WTC11 (cell line): ENCODE measurements around the gene PLXNB2. TPM values are rescaled to one million over a fixed set of nuclear protein-coding genes. Genes with fewer than 3 reads are reported as not detected.

Source experiments
- ATF6 ChIP-seq: sonication (generic); formaldehyde crosslinking; IDR thresholded peaks from 2 replicates; pipeline ENCODE4 v1.8.1; 2023; ENCODE audit warnings: mild to moderate bottlenecking, missing genetic modification reagents
- CBFB ChIP-seq: sonication (generic); formaldehyde crosslinking; IDR thresholded peaks from 2 replicates; pipeline ENCODE4 v1.8.1; 2022; ENCODE audit warnings: mild to moderate bottlenecking, low read depth, missing genetic modification reagents
- CREB1 ChIP-seq: sonication (generic); formaldehyde crosslinking; IDR thresholded peaks from 2 replicates; pipeline ENCODE4 v1.8.0; 2023; ENCODE audit warnings: mild to moderate bottlenecking, missing genetic modification reagents
- CREM ChIP-seq: sonication (generic); formaldehyde crosslinking; IDR thresholded peaks from 2 replicates; pipeline ENCODE4 v1.8.1; 2022; ENCODE audit warnings: mild to moderate bottlenecking, missing genetic modification reagents, moderate library complexity
- ELF4 ChIP-seq: sonication (generic); formaldehyde crosslinking; IDR thresholded peaks from 2 replicates; pipeline ENCODE4 v1.8.1; 2022; ENCODE audit warnings: low read depth, mild to moderate bottlenecking, moderate library complexity, missing genetic modification reagents
- EMX1 ChIP-seq: fragments of 250-450 bp; sonication (Bioruptor Pico); IDR thresholded peaks from 2 replicates; pipeline ENCODE4 v1.8.0; 2021; ENCODE audit warnings: mild to moderate bottlenecking
- FOXP1 ChIP-seq: sonication (generic); formaldehyde crosslinking; IDR thresholded peaks from 2 replicates; pipeline ENCODE4 v1.8.0; 2022; ENCODE audit warnings: missing genetic modification reagents, mild to moderate bottlenecking, moderate library complexity, borderline replicate concordance
- GTF2I ChIP-seq: fragments of 250-450 bp; sonication (Bioruptor Pico); conservative IDR thresholded peaks from 2 replicates; pipeline ENCODE4 v1.4.0; 2021; ENCODE audit warnings: mild to moderate bottlenecking
- JUN ChIP-seq: sonication (generic); formaldehyde crosslinking; IDR thresholded peaks from 2 replicates; pipeline ENCODE4 v1.8.0; 2023; ENCODE audit warnings: mild to moderate bottlenecking, missing genetic modification reagents
- NFE2L1 ChIP-seq: sonication (generic); formaldehyde crosslinking; IDR thresholded peaks from 2 replicates; pipeline ENCODE4 v1.8.1; 2023; ENCODE audit warnings: missing genetic modification reagents
- NR3C1 ChIP-seq: sonication (generic); formaldehyde crosslinking; conservative IDR thresholded peaks from 2 replicates; pipeline ENCODE4 v1.8.1; 2023; ENCODE audit warnings: low read depth, mild to moderate bottlenecking, missing genetic modification reagents
- PRRX2 ChIP-seq: fragments of 250-450 bp; sonication (Bioruptor Pico); IDR thresholded peaks from 2 replicates; pipeline ENCODE4 v1.8.0; 2021; ENCODE audit warnings: mild to moderate bottlenecking
- RELA ChIP-seq: sonication (generic); formaldehyde crosslinking; IDR thresholded peaks from 2 replicates; pipeline ENCODE4 v1.8.1; 2022; ENCODE audit warnings: missing genetic modification reagents, mild to moderate bottlenecking, borderline replicate concordance
- RORB ChIP-seq: fragments of 250-450 bp; sonication (Bioruptor Pico); IDR thresholded peaks from 2 replicates; pipeline ENCODE4 v1.9.0; 2021; ENCODE audit warnings: mild to moderate bottlenecking
- TCF7 ChIP-seq: sonication (generic); formaldehyde crosslinking; IDR thresholded peaks from 2 replicates; pipeline ENCODE4 v1.8.0; 2022; ENCODE audit warnings: mild to moderate bottlenecking, low read depth, missing genetic modification reagents, moderate library complexity
- USF2 ChIP-seq: sonication (generic); formaldehyde crosslinking; IDR thresholded peaks from 2 replicates; pipeline ENCODE4 v1.8.1; 2023; ENCODE audit warnings: mild to moderate bottlenecking, missing genetic modification reagents, moderate library complexity
- ZBTB21 ChIP-seq: sonication (generic); formaldehyde crosslinking; IDR thresholded peaks from 2 replicates; pipeline ENCODE4 v1.8.1; 2023; ENCODE audit warnings: mild to moderate bottlenecking, missing genetic modification reagents, borderline replicate concordance
- ZBTB43 ChIP-seq: sonication (generic); formaldehyde crosslinking; IDR thresholded peaks from 2 replicates; pipeline ENCODE4 v1.8.1; 2023; ENCODE audit warnings: mild to moderate bottlenecking, missing genetic modification reagents
- ZMAT4 ChIP-seq: fragments of 250-450 bp; sonication (Bioruptor Pico); IDR thresholded peaks from 2 replicates; pipeline ENCODE4 v1.9.0; 2021; ENCODE audit warnings: mild to moderate bottlenecking
- ZNF121 ChIP-seq: sonication (generic); formaldehyde crosslinking; IDR thresholded peaks from 2 replicates; pipeline ENCODE4 v1.8.0; 2023; ENCODE audit warnings: missing genetic modification reagents
- ZNF263 ChIP-seq: sonication (generic); formaldehyde crosslinking; IDR thresholded peaks from 2 replicates; pipeline ENCODE4 v1.8.1; 2022; ENCODE audit warnings: low read depth, mild to moderate bottlenecking, moderate library complexity, missing genetic modification reagents
- ZNF281 ChIP-seq: sonication (generic); formaldehyde crosslinking; IDR thresholded peaks from 2 replicates; pipeline ENCODE4 v1.8.0; 2023; ENCODE audit warnings: mild to moderate bottlenecking, missing genetic modification reagents
- ZNF396 ChIP-seq: fragments of 250-450 bp; sonication (Bioruptor Pico); IDR thresholded peaks from 2 replicates; pipeline ENCODE4 v1.8.0; 2021; ENCODE audit warnings: mild to moderate bottlenecking, moderate library complexity, borderline replicate concordance
- ZNF423 ChIP-seq: fragments of 250-450 bp; sonication (Bioruptor Pico); IDR thresholded peaks from 2 replicates; pipeline ENCODE4 v2.1.2; 2022; ENCODE audit warnings: mild to moderate bottlenecking, moderate library complexity
- ZNF671 ChIP-seq: fragments of 250-450 bp; sonication (Bioruptor Pico); IDR thresholded peaks from 2 replicates; pipeline ENCODE4 v1.8.0; 2021; ENCODE audit warnings: mild to moderate bottlenecking
- total RNA-seq: library from RNA; stranded (reverse); gene quantifications from 3 replicates; pipeline ENCODE4 v1.2.3, GENCODE V29; 2021
- TF ChIP-seq, protein P1 (sequence below): sonication (generic); formaldehyde crosslinking; IDR thresholded peaks from 2 replicates; pipeline ENCODE4 v1.8.0; 2022; ENCODE audit warnings: mild to moderate bottlenecking, missing genetic modification reagents
- TF ChIP-seq, protein P2 (sequence below): fragments of 250-450 bp; sonication (Bioruptor Pico); conservative IDR thresholded peaks from 2 replicates; pipeline ENCODE4 v1.9.0; 2021; ENCODE audit warnings: mild to moderate bottlenecking
- TF ChIP-seq, protein P3 (sequence below): fragments of 250-450 bp; sonication (Bioruptor Pico); IDR thresholded peaks from 2 replicates; pipeline ENCODE4 v1.9.0; 2021; ENCODE audit warnings: moderate library complexity, mild to moderate bottlenecking, inconsistent platforms, borderline replicate concordance

Gene PLXNB2
- total RNA-seq, 1 experiment from 2014 or later: 113 TPM

DNA sequence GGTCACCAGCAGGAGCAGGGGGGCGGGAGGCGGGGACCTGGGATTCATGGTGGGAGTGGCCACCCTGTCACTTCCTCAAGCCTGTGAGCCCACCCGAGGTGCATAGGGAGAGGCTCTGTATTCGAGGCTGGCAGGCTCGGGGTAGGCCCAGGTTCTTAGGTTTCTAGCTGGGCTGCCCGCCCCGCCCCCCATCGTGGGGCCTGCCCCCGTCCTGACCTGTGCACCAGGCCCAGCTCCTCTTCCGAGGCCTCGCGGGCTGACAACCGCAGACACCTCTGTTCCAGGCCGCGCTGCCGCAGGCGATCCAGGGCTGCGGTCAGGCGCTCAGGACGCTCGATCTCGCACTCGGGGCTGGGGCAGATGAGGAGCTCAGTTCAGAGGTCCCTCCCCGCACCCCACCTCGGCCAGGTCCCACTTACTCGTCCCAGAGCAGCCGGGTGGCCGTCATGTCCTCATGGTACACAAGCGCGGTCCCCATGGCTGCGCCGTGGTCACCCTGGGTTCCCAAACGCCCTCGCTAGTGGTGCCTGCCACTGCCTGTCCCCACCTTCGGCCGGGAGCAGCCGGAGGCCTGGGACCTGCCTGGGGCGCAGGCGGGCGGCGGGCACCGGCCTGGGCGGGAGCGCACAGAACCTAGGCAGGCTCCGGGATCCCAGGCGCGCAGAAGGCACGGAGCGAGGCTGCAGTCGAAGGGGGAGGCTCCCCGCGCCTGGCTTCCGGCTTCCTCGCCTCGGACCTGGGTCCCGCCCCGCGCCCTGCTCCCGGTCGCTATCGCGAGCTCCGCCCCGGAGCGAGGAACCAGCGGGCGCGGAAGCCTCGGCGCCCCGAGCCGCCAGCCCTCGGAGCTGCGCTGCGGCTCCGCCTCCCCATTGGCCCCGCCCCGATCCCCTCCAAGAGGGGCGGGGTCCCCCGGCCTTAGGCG is 56.6 kb downstream of the PLXNB2 start, which contains the start of gene HDAC10 (continued):
- TF ChIP-seq ZMAT4 (CRISPR knock-in tag) (no peak), FOXP1 (CRISPR knock-in tag) (no peak; the same call in 1 of the 2 replicates), TCF7 (no peak), RELA (no peak), ZNF396 (CRISPR knock-in tag) (no peak), JUN (CRISPR knock-in tag) (no peak), ATF6 (CRISPR knock-in tag) (no peak), PRRX2 (CRISPR knock-in tag) (no peak), ZNF121 (CRISPR knock-in tag) (no peak), NR3C1 (CRISPR knock-in tag) (no peak), ELF4 (CRISPR knock-in tag) (no peak), ZNF281 (CRISPR knock-in tag) (no peak), GTF2I (no peak), EMX1 (no peak), NFE2L1 (0 out of 2 replicates have a peak, but pooled peaks have one; percentile 51), CREM (CRISPR knock-in tag) (no peak), ZNF263 (CRISPR knock-in tag) (no peak), ZBTB21 (CRISPR knock-in tag) (0 out of 2 replicates have a peak, but pooled peaks have one; percentile 27), RORB (no peak), ZNF671 (CRISPR knock-in tag) (no peak), CBFB (CRISPR knock-in tag) (peak; percentile 78; the same call in 1 of the 2 replicates), USF2 (no peak; the same call in 1 of the 2 replicates), ZBTB43 (CRISPR knock-in tag) (no peak), ZNF423 (CRISPR knock-in tag) (no peak), CREB1 (no peak)
- TF ChIP-seq, protein P1, sequence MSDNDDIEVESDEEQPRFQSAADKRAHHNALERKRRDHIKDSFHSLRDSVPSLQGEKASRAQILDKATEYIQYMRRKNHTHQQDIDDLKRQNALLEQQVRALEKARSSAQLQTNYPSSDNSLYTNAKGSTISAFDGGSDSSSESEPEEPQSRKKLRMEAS (CRISPR knock-in tag): no peak
- TF ChIP-seq, protein P2, sequence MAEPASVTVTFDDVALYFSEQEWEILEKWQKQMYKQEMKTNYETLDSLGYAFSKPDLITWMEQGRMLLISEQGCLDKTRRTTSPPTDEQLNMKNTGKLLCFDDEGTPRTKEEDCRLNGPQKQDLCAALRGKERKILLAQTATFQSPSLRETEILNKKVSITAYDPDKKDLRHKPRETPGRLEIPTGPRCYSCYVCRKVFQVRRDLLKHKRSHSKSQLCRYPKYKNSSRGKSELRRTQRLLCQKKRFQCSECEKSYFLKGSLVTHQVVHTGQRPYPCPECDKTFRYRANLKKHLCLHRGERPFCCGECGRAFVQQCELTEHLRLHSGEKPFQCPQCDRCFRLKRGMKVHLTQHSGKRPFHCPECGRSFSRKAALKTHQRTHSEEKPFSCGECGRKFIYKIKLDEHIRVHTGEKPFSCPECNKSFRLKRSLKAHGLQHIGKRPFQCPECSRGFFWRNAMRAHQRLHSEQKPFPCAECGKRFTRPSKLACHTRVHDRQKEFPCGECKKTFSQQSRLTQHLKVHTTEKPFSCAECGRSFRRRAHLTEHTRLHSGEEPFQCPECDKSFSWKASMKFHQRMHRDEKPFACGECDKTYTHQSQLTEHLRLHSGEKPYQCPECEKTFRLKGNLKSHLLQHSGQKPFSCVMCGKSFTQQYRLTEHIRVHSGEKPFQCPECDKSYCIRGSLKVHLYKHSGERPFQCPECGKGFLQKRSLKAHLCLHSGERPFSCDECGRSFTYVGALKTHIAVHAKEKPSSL (CRISPR knock-in tag): no peak
- TF ChIP-seq, protein P3, sequence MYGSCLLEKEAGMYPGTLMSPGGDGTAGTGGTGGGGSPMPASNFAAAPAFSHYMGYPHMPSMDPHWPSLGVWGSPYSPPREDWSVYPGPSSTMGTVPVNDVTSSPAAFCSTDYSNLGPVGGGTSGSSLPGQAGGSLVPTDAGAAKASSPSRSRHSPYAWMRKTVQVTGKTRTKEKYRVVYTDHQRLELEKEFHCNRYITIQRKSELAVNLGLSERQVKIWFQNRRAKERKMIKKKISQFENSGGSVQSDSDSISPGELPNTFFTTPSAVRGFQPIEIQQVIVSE (CRISPR knock-in tag): no peak; the same call in 1 of the 2 replicates
